Sigmoid colon (tissue), 4 donors: Measurements from ENCODE around the gene XPNPEP1.

Experiments
- CTCF ChIP-seq, 4 experiments: fragments of 450-650 bp in 3 of 4; fragments of 200-600 bp in 1 of 4; IDR thresholded peaks; one replicate each; pipeline ENCODE4 v1.5.1; 2016 to 2019; ENCODE audit warnings: antibody characterized with exemption in 4 of 4, mild to moderate bottlenecking in 3 of 4, moderate library complexity in 2 of 4
- EP300 ChIP-seq, 4 donors: sonication (generic); formaldehyde crosslinking; IDR thresholded peaks; one replicate each; pipeline ENCODE4 v1.6.1; 2017; ENCODE audit warnings: antibody characterized with exemption in 4 of 4
- POLR2A ChIP-seq, 2 donors: fragments of 450-650 bp; IDR thresholded peaks; one replicate each; pipeline ENCODE4 v1.6.1; 2016; ENCODE audit warnings: antibody characterized with exemption in 2 of 2, mild to moderate bottlenecking in 2 of 2, moderate library complexity in 2 of 2
- POLR2AphosphoS5 ChIP-seq, 4 donors: sonication (generic); formaldehyde crosslinking; IDR thresholded peaks; one replicate each; pipeline ENCODE4 v1.6.1; 2017; ENCODE audit warnings: antibody characterized with exemption in 4 of 4

- TF ChIP-seq CTCF (IDR thresholded peaks at IDR 0.05) = no peak
- no peak for TF ChIP-seq POLR2A (IDR thresholded peaks at IDR 0.05)
- no peak for TF ChIP-seq POLR2AphosphoS5 (IDR thresholded peaks at IDR 0.05)
- no peak for TF ChIP-seq EP300 (IDR thresholded peaks at IDR 0.05)
These were observed 6.3 kb upstream of the XPNPEP1 start for GRCh38 chr10:109929501-109930219.
